ENCODE results near the gene IL22RA1.

Gene IL22RA1

GRCh38 chr1:24077278-24077978 is 65.5 kb downstream of the IL22RA1 start:
- no peaks in the 10 kb centered on the region for H3K4me1 ChIP-seq (ENCODE audit: control insufficient read depth, insufficient read depth, low read length, poor library complexity, severe bottlenecking)
- DNase-seq: no peak

DNA sequence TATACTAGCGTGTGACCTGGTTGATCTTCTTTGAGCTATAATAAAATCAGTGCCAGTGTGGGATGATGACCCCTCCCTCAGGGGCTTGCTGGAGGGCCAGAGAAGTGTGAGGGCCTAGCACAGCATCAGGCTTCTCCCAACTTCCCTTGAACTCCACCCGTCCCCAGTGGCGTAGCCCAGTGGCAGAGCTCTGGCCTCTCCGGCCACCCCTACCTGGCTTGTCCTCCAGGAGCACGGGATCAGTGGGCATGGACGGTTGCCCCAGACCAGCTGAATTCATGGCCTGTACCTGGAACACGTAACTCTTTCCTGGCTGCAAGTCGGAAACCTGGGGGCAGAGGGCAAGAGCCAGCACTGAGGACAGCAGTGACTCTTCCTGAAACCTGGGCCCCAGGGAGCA is 67.0 kb downstream of the IL22RA1 start:
- no peak overlapping the region for H3K4me3 ChIP-seq (ENCODE audit: insufficient read depth, low read depth, low read length, poor library complexity, severe bottlenecking)
- no peaks in the 10 kb centered on the region for H3K9me3 ChIP-seq (ENCODE audit: control insufficient read depth, low read length)
- no peak for DNase-seq
- no peaks in the 10 kb centered on the region for H3K4me1 ChIP-seq (ENCODE audit: control insufficient read depth, insufficient read depth, low read length, poor library complexity, severe bottlenecking)
- H3K27ac ChIP-seq (ENCODE audit: insufficient read depth, low read length, poor library complexity, severe bottlenecking): no peak overlapping the region
- H3K36me3 ChIP-seq (ENCODE audit: control insufficient read depth, insufficient read depth, low read length): no peaks in the 10 kb centered on the region
- H3K27me3 ChIP-seq (replicated peaks; ENCODE audit: control insufficient read depth, insufficient read depth, low read length, poor library complexity, severe bottlenecking): no peaks in the 10 kb centered on the region

More at GRCh38 chr1:24077278-24077978, 65.5 kb downstream of the IL22RA1 start:
- no peak overlapping the region for H3K4me3 ChIP-seq (ENCODE audit: insufficient read depth, low read depth, low read length, poor library complexity, severe bottlenecking)
- H3K9me3 ChIP-seq (ENCODE audit: control insufficient read depth, low read length): no peaks in the 10 kb centered on the region
- no peaks in the 10 kb centered on the region for H3K27me3 ChIP-seq (replicated peaks; ENCODE audit: control insufficient read depth, insufficient read depth, low read length, poor library complexity, severe bottlenecking)
- H3K27ac ChIP-seq (ENCODE audit: insufficient read depth, low read length, poor library complexity, severe bottlenecking): no peak overlapping the region
- no peaks in the 10 kb centered on the region for H3K36me3 ChIP-seq (ENCODE audit: control insufficient read depth, insufficient read depth, low read length)

GRCh38 chr1:24075590-24075854 is 67.4 kb downstream of the IL22RA1 start:
- Histone ChIP-seq H3K36me3 (ENCODE audit: control insufficient read depth, insufficient read depth, low read length) (no peaks in the 10 kb centered on the region), H3K4me3 (ENCODE audit: insufficient read depth, low read depth, low read length, poor library complexity, severe bottlenecking) (no peak overlapping the region), H3K9me3 (ENCODE audit: control insufficient read depth, low read length) (no peaks in the 10 kb centered on the region), H3K4me1 (ENCODE audit: control insufficient read depth, insufficient read depth, low read length, poor library complexity, severe bottlenecking) (no peaks in the 10 kb centered on the region), H3K27ac (ENCODE audit: insufficient read depth, low read length, poor library complexity, severe bottlenecking) (no peak overlapping the region), H3K27me3 (replicated peaks; ENCODE audit: control insufficient read depth, insufficient read depth, low read length, poor library complexity, severe bottlenecking) (no peaks in the 10 kb centered on the region)
- no peak for DNase-seq

DNA sequence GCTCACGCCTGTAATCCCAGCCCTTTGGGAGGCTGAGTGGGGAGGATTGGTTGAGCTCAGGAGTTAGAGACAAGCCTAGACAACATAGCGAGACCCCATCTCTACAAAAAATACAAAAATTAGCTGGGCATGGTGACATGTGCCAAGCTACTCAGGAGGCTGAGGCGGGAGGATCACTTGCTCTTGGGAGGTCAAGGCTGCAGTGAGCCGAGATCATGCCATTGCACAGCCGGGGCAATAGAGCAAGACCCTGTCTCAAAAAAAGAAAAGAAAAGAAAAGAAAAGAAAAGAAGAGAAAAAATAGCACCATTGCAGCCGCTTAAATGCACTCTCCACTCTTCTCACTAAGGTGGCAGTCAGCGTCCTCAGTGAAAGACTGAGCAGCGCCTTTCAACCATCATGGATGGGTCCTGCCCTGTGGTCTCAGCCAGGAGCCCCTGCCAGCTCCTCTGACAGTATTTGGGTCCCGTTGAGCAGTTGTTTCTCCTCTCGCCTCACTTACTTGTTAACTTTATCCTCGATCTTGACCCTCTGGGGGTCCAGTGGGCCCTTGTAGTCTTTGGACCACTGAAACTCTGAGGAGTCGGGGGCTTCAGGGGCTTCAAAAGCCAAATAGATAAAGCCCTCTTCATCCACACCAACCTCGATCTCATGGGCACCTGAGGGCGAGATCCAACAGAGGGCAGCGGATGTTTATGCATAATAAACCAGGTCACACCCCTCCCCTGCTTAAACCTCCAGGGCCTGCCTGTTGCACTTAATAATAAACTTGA is 67.9 kb downstream of the IL22RA1 start:
- Histone ChIP-seq H3K9me3 (ENCODE audit: control insufficient read depth, low read length) (no peaks in the 10 kb centered on the region), H3K4me1 (ENCODE audit: control insufficient read depth, insufficient read depth, low read length, poor library complexity, severe bottlenecking) (no peaks in the 10 kb centered on the region), H3K27me3 (replicated peaks; ENCODE audit: control insufficient read depth, insufficient read depth, low read length, poor library complexity, severe bottlenecking) (no peaks in the 10 kb centered on the region), H3K36me3 (ENCODE audit: control insufficient read depth, insufficient read depth, low read length) (no peaks in the 10 kb centered on the region), H3K4me3 (ENCODE audit: insufficient read depth, low read depth, low read length, poor library complexity, severe bottlenecking) (no peak overlapping the region), H3K27ac (ENCODE audit: insufficient read depth, low read length, poor library complexity, severe bottlenecking) (no peak overlapping the region)
- no peak for DNase-seq

DNA sequence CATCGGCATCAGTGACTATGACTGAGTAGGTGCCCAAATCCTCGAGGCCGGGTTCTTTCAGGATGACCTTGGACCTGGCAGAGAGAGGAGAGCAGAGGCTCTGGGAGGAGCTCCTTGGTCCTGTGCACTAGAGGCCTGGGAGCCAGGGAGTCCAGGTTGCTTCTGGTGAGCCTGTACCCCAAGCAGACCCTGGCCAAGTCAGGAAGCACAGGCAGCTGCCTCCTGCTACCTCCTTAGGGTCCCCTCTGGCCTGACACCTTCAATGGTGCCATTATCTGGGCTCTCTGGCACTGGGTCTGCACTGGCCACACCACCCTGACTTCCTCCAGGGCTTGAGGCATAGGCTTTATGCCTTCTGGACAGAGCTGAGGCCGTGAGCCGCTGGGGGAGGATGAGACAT is 68.7 kb downstream of the IL22RA1 start:
- no peak overlapping the region for H3K4me3 ChIP-seq (ENCODE audit: insufficient read depth, low read depth, low read length, poor library complexity, severe bottlenecking)
- DNase-seq: no peak

DNA sequence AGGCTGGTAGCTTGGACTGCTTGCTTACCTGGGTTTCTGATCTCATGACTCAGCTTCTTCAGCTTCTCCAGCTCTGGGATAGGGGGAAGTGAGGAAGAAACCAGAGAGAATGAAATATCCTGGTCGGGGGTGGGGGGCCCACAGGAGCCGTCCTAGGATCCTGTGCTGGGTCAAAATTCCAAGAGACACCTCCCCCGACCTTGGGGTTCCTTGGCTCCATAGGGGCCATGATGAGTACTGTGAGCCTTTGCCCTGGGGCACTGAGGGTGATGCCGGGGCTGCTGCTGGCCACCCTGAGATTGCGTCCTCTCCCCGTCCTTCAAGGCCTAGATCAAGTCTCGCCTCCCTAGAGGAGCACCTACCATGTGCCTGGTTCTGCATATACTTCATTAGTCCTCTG is 71.0 kb downstream of the IL22RA1 start:
- no peak for DNase-seq
- H3K9me3 ChIP-seq (ENCODE audit: control insufficient read depth, low read length): no peaks in the 10 kb centered on the region
- H3K4me3 ChIP-seq (ENCODE audit: insufficient read depth, low read depth, low read length, poor library complexity, severe bottlenecking): no peak overlapping the region
- H3K27me3 ChIP-seq (replicated peaks; ENCODE audit: control insufficient read depth, insufficient read depth, low read length, poor library complexity, severe bottlenecking): no peaks in the 10 kb centered on the region
- H3K4me1 ChIP-seq (ENCODE audit: control insufficient read depth, insufficient read depth, low read length, poor library complexity, severe bottlenecking): no peaks in the 10 kb centered on the region
- no peaks in the 10 kb centered on the region for H3K36me3 ChIP-seq (ENCODE audit: control insufficient read depth, insufficient read depth, low read length)
- H3K27ac ChIP-seq (ENCODE audit: insufficient read depth, low read length, poor library complexity, severe bottlenecking): no peak overlapping the region

More for the DNA sequence above, 68.7 kb downstream of the IL22RA1 start:
- Histone ChIP-seq H3K36me3 (ENCODE audit: control insufficient read depth, insufficient read depth, low read length) (no peaks in the 10 kb centered on the region), H3K4me1 (ENCODE audit: control insufficient read depth, insufficient read depth, low read length, poor library complexity, severe bottlenecking) (no peaks in the 10 kb centered on the region), H3K27ac (ENCODE audit: insufficient read depth, low read length, poor library complexity, severe bottlenecking) (no peak overlapping the region), H3K9me3 (ENCODE audit: control insufficient read depth, low read length) (no peaks in the 10 kb centered on the region), H3K27me3 (replicated peaks; ENCODE audit: control insufficient read depth, insufficient read depth, low read length, poor library complexity, severe bottlenecking) (no peaks in the 10 kb centered on the region)

DNA sequence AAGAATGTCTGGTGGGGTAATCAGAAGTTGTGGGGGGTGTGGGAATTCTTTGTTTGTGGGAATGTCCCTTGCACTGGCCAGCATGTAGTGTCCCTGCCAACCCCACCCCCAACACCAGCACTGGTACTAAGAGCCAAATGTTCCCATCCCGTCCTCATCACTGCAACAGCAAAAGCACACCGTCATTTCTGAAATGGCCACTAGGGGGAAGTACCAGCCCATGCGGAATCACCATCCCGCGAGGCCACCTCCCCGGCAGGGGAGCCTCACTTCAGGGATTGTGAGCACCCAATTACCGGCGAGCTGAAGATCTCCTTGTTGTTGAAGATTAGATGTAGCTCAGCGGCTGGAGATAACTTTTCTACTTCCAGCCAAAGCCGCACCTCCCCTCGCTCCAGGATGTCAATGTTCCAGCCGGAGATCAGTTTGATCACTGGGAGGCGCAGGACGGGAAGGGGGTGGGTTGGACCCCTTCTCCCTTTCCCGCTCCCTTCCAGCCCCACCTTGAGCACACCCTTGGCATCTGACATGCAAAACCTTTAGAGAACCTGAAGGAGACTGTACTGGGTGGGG is 72.0 kb downstream of the IL22RA1 start:
- H3K4me1 ChIP-seq (ENCODE audit: control insufficient read depth, insufficient read depth, low read length, poor library complexity, severe bottlenecking): no peaks in the 10 kb centered on the region
- no peaks in the 10 kb centered on the region for H3K36me3 ChIP-seq (ENCODE audit: control insufficient read depth, insufficient read depth, low read length)
- no peak overlapping the region for H3K27ac ChIP-seq (ENCODE audit: insufficient read depth, low read length, poor library complexity, severe bottlenecking)
- no peak overlapping the region for H3K4me3 ChIP-seq (ENCODE audit: insufficient read depth, low read depth, low read length, poor library complexity, severe bottlenecking)
- peak; percentile 16 to 47 (median 21) for DNase-seq
- H3K9me3 ChIP-seq (ENCODE audit: control insufficient read depth, low read length): no peaks in the 10 kb centered on the region
- H3K27me3 ChIP-seq (replicated peaks; ENCODE audit: control insufficient read depth, insufficient read depth, low read length, poor library complexity, severe bottlenecking): no peaks in the 10 kb centered on the region

- no peaks in the 10 kb centered on the region for H3K27me3 ChIP-seq (replicated peaks; ENCODE audit: control insufficient read depth, insufficient read depth, low read length, poor library complexity, severe bottlenecking)
- H3K4me1 ChIP-seq (ENCODE audit: control insufficient read depth, insufficient read depth, low read length, poor library complexity, severe bottlenecking): no peaks in the 10 kb centered on the region
- H3K27ac ChIP-seq (ENCODE audit: insufficient read depth, low read length, poor library complexity, severe bottlenecking): no peak overlapping the region
- no peaks in the 10 kb centered on the region for H3K36me3 ChIP-seq (ENCODE audit: control insufficient read depth, insufficient read depth, low read length)
- no peak for DNase-seq
- H3K4me3 ChIP-seq (ENCODE audit: insufficient read depth, low read depth, low read length, poor library complexity, severe bottlenecking): no peak overlapping the region
- H3K9me3 ChIP-seq (ENCODE audit: control insufficient read depth, low read length): no peaks in the 10 kb centered on the region
Observed at GRCh38 chr1:24069817-24070216, 73.1 kb downstream of the IL22RA1 start.
